ENCODE results near the gene FLACC1. TPM values are rescaled to one million over a fixed set of nuclear protein-coding genes. Genes with fewer than 3 reads are reported as not detected.

Gene FLACC1
- total and polyA plus RNA-seq, 2 donors (not counting 1 experiment from before 2014, with no cell fraction given) = 1.5 to 5.0 TPM

DNA sequence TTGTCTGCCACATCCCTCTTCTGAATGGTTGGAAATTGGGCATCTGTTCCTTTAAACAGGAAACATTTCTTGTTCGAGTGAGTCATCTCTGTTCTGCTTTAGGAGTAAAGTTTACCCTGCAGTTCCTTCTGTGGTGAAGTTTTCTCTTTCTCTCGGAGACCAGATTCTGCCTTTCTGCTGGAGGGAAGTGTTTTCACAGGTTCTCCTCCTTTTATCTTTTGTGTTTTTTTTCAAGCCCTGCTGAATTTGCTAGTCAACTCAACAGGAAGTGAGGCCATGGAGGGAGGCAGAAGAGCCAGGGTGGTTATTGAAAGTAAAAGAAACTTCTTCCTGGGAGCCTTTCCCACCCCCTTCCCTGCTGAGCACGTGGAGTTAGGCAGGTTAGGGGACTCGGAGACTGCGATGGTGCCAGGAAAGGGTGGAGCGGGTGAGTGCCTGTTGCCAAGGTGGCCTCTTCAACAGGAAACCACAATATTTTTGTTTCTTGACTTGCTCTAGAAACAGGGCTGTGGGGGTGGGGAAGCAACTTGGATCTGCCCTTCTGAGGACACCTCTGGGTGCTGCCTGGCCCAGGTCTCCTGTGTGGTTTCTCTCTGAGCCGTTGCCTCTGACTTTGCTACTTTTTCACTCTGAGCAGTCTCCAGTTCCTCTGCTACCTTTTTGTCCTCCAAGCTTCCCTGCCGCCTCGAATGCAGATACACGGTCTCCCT lies 99.0 kb downstream of the FLACC1 start:
- Histone ChIP-seq H3K27me3 (replicated peaks in 1 of 4; ENCODE audit: control extremely low read depth in 1 of 4, control insufficient read depth in 3 of 4, insufficient read depth in 4 of 4, low read length in 3 of 4) (no peaks in the 10 kb centered on the region), H3K4me1 (ENCODE audit: control insufficient read depth in 2 of 2, insufficient read depth in 2 of 2, low read length in 2 of 2) (peaks cover 58 to 84% of the 10 kb centered on the region in 2 donors), H3K36me3 (replicated peaks in 1 of 2; ENCODE audit: control extremely low read depth in 1 of 2, control insufficient read depth in 1 of 2, extremely low read depth in 1 of 2, insufficient read depth in 2 of 2, low read length in 1 of 2) (no peaks in the 10 kb centered on the region), H3K79me2 (ENCODE audit: control insufficient read depth, insufficient read depth, low read length) (peaks cover 69% of the 10 kb centered on the region), H3K9me3 (ENCODE audit: control extremely low read depth in 1 of 3, control insufficient read depth in 2 of 3, insufficient read depth in 1 of 3, low read length in 2 of 3) (no peaks in the 10 kb centered on the region), H3K9ac (ENCODE audit: low read length) (peak overlapping the region; percentile 81), H4K20me1 (ENCODE audit: control insufficient read depth, insufficient read depth, low read length, poor library complexity, severe bottlenecking) (peaks cover 5% of the 10 kb centered on the region), H3K4me2 (replicated peaks; ENCODE audit: low read depth, low read length, poor library complexity, severe bottlenecking) (peak overlapping the region; percentile 87), H3K27ac (ENCODE audit: low read length in 2 of 2) (peak overlapping the region; percentile 97 to 98), H2AFZ (ENCODE audit: insufficient read depth, low read depth, low read length, poor library complexity, severe bottlenecking) (peak overlapping the region; percentile 55), H3K4me3 (ENCODE audit: control extremely low read depth in 1 of 5, extremely low read depth in 1 of 5, insufficient read depth in 1 of 5, low read depth in 2 of 5, low read length in 4 of 5) (peak overlapping the region; percentile 39 to 90 (median 58))
- ChIA-PET CTCF (interaction anchor here (1.2 to 10.9 kb wide), 3 partner anchors 11 to 24 kb away, joined by 4 to 123 read pairs (median 65); no protein-coding TSS in a partner anchor), POLR2A (interaction anchor here (0.6 to 1.6 kb wide), 2 partner anchors 21 to 241 kb away, joined by 3 to 5 read pairs; no protein-coding TSS in a partner anchor)
- Mint-ChIP-seq H3K27ac (peak overlapping the region; percentile 99), H3K27me3 (no peaks in the 10 kb centered on the region), H3K4me3 (peak overlapping the region; percentile 87), H3K9me3 (ENCODE audit: insufficient read depth) (no peaks in the 10 kb centered on the region), H3K4me1 (peaks cover 73% of the 10 kb centered on the region)
- WGBS (ENCODE audit: insufficient coverage) = 0% methylated on average over 4 of the region's 10 CpGs
- ATAC-seq (ENCODE audit: low read depth) (peak; percentile 67), DNase-seq (peak; percentile 94)
- intact Hi-C loops (cut with micrococcal nuclease) = loop anchor here (1.0 to 5.0 kb wide), 7 partner anchors 22 to 524 kb away; partner anchors contain the start of genes ALS2, CFLAR, HYCC2 and STRADB
- TF ChIP-seq EZH2 (IDR thresholded peaks at IDR 0.05; ENCODE audit: borderline replicate concordance, insufficient read depth, low read depth, low read length, poor library complexity, severe bottlenecking) = no peak
- TF ChIP-seq, protein P1, sequence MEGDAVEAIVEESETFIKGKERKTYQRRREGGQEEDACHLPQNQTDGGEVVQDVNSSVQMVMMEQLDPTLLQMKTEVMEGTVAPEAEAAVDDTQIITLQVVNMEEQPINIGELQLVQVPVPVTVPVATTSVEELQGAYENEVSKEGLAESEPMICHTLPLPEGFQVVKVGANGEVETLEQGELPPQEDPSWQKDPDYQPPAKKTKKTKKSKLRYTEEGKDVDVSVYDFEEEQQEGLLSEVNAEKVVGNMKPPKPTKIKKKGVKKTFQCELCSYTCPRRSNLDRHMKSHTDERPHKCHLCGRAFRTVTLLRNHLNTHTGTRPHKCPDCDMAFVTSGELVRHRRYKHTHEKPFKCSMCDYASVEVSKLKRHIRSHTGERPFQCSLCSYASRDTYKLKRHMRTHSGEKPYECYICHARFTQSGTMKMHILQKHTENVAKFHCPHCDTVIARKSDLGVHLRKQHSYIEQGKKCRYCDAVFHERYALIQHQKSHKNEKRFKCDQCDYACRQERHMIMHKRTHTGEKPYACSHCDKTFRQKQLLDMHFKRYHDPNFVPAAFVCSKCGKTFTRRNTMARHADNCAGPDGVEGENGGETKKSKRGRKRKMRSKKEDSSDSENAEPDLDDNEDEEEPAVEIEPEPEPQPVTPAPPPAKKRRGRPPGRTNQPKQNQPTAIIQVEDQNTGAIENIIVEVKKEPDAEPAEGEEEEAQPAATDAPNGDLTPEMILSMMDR (IDR thresholded peaks at IDR 0.05) = no peak

All from B cell (primary cell).